B cell (primary cell): ENCODE results near the gene DNAJB8. TPM values are rescaled to one million over a fixed set of nuclear protein-coding genes. Genes with fewer than 3 reads are reported as not detected.

ENCODE experiments used
- ATAC-seq: fragments of 200-7000 bp; cut with Tn5 transposase; one replicate; pipeline ENCODE4 v1.10.0; 2021; ENCODE audit warnings: low read depth, mild to moderate bottlenecking, moderate number of reproducible peaks, moderate library complexity
- CTCF ChIA-PET: fragments of 350-600 bp; sonication (Branson Sonifier 250); formaldehyde crosslinking; loops from one replicate; lab custom pipeline; 2021; ENCODE audit warnings: antibody characterized with exemption, inconsistent platforms; lab: Charles Lee
- POLR2A ChIA-PET: fragments of 350-600 bp; sonication (Branson Sonifier 250); formaldehyde crosslinking; loops from one replicate; lab custom pipeline; 2021; ENCODE audit warnings: antibody characterized with exemption; lab: Charles Lee
- DNase-seq: peaks from one replicate; pipeline ENCODE4 v3.0.0; 2013
- H2AFZ ChIP-seq: 2 replicates; pipeline ENCODE4 v1.6.1; 2012; ENCODE audit warnings: mild to moderate bottlenecking, low read depth, low read length; ENCODE audit not compliant: insufficient read depth, poor library complexity, severe bottlenecking
- H3K27ac ChIP-seq, 2 donors: 1 replicate in 1 of 2; 2 replicates in 1 of 2; pipeline ENCODE4 v1.5.1; 2012 to 2013; ENCODE audit warnings: low read length in 2 of 2, mild to moderate bottlenecking in 2 of 2, moderate library complexity in 1 of 2
- H3K27me3 ChIP-seq, 4 experiments: fragments of 200-600 bp in 1 of 4; sonication (generic) in 1 of 4; replicated peaks in 1 of 4; 1 replicate in 2 of 4; 2 replicates in 2 of 4; pipeline versions ENCODE4 v1.6.1 to v1.7.0; 2013 to 2016; ENCODE audit warnings: low read length in 3 of 4, mild to moderate bottlenecking in 2 of 4, mixed read lengths in 1 of 4, moderate library complexity in 1 of 4; ENCODE audit not compliant: insufficient read depth in 4 of 4, control insufficient read depth in 3 of 4; ENCODE audit errors: control extremely low read depth in 1 of 4
- H3K36me3 ChIP-seq, 2 experiments: replicated peaks in 1 of 2; 1 replicate in 1 of 2; 2 replicates in 1 of 2; pipeline versions ENCODE4 v1.6.1 to v1.7.1; 2013; ENCODE audit warnings: low read length in 1 of 2; ENCODE audit not compliant: insufficient read depth in 2 of 2, control insufficient read depth in 1 of 2; ENCODE audit errors: control extremely low read depth in 1 of 2, extremely low read depth in 1 of 2
- H3K4me1 ChIP-seq, 2 donors: fragments of 200-600 bp in 1 of 2; sonication (generic) in 1 of 2; 1 replicate in 1 of 2; 2 replicates in 1 of 2; pipeline versions ENCODE4 v1.5.1 to v1.6.1; 2013 to 2017; ENCODE audit warnings: low read length in 2 of 2; ENCODE audit not compliant: control insufficient read depth in 2 of 2, insufficient read depth in 2 of 2
- H3K4me2 ChIP-seq: replicated peaks from 2 replicates; pipeline ENCODE3; 2012; ENCODE audit warnings: mild to moderate bottlenecking, low read depth, low read length; ENCODE audit not compliant: poor library complexity, severe bottlenecking
- H3K4me3 ChIP-seq, 5 experiments: fragments of 200-600 bp in 1 of 5; sonication (generic) in 1 of 5; 1 replicate in 3 of 5; 2 replicates in 2 of 5; pipeline versions ENCODE4 v1.5.1 to v1.7.0; 2011 to 2016; ENCODE audit warnings: low read length in 4 of 5, mild to moderate bottlenecking in 4 of 5, low read depth in 2 of 5, control low read depth in 1 of 5, moderate library complexity in 1 of 5; ENCODE audit not compliant: insufficient read depth in 1 of 5; ENCODE audit errors: control extremely low read depth in 1 of 5, extremely low read depth in 1 of 5
- H3K79me2 ChIP-seq: fragments of 200-600 bp; sonication (generic); one replicate; pipeline ENCODE4 v1.6.0; 2016; ENCODE audit warnings: low read length; ENCODE audit not compliant: control insufficient read depth, insufficient read depth
- H3K9ac ChIP-seq: fragments of 200-600 bp; sonication (generic); 2 replicates; pipeline ENCODE4 v1.6.1; 2017; ENCODE audit warnings: mild to moderate bottlenecking, low read length, moderate library complexity
- H3K9me3 ChIP-seq, 3 donors: one replicate each; pipeline versions ENCODE4 v1.6.1 to v1.7.1; 2013; ENCODE audit warnings: low read length in 2 of 3; ENCODE audit not compliant: control insufficient read depth in 2 of 3, insufficient read depth in 1 of 3; ENCODE audit errors: control extremely low read depth in 1 of 3
- H4K20me1 ChIP-seq: 2 replicates; pipeline ENCODE4 v1.6.0; 2012; ENCODE audit warnings: mild to moderate bottlenecking, low read length; ENCODE audit not compliant: insufficient read depth, control insufficient read depth, poor library complexity, severe bottlenecking
- H3K27ac Mint-ChIP-seq: one replicate; pipeline ENCODE4 v1.8.0; 2021; ENCODE audit warnings: mixed read lengths
- H3K27me3 Mint-ChIP-seq: one replicate; pipeline ENCODE4 v1.8.0; 2021; ENCODE audit warnings: mixed read lengths
- H3K4me1 Mint-ChIP-seq: one replicate; pipeline ENCODE4 v1.8.0; 2021; ENCODE audit warnings: mixed read lengths
- H3K4me3 Mint-ChIP-seq: one replicate; pipeline ENCODE4 v1.8.0; 2021; ENCODE audit warnings: mixed read lengths
- H3K9me3 Mint-ChIP-seq: one replicate; pipeline ENCODE4 v1.8.0; 2022; ENCODE audit warnings: mixed read lengths; ENCODE audit not compliant: insufficient read depth
- CTCF ChIP-seq: fragments of 200-600 bp; IDR thresholded peaks from one replicate; pipeline ENCODE4 v1.8.0; 2022; ENCODE audit warnings: antibody characterized with exemption, mild to moderate bottlenecking
- EZH2 ChIP-seq: IDR thresholded peaks from 2 replicates; pipeline ENCODE4 v1.6.1; 2012; ENCODE audit warnings: borderline replicate concordance, low read depth, mild to moderate bottlenecking, moderate library complexity, low read length; ENCODE audit not compliant: insufficient read depth, poor library complexity, severe bottlenecking
- WGBS: methylation state at CpG from one replicate; pipeline ENCODE4 v1.1.5; 2013; ENCODE audit warnings: missing lambda C conversion rate; ENCODE audit not compliant: insufficient coverage; 5-methylcytosine and 5-hydroxymethylcytosine counted together
- intact Hi-C: fragments of 100-400 bp; cut with micrococcal nuclease; formaldehyde crosslinking; loops from one replicate; pipeline ENCODE4 v1.10.0; 2022
- polyA plus RNA-seq: library from polyadenylated mRNA; depleted of rRNA; stranded (reverse); fragments of >200 nt; gene quantifications from 2 replicates; pipeline ENCODE4 v1.2.3, GENCODE V29; 2012
- total RNA-seq, 2 donors: library from RNA; stranded (reverse); fragments of 120-200 nt in 1 of 2; gene quantifications; 1 replicate in 1 of 2; 2 replicates in 1 of 2; pipeline versions ENCODE4 v1.2.3 to v1.2.4, GENCODE V29; 2013 to 2022

The DNAJB8 gene
- total and polyA plus RNA-seq, 2 donors (not counting 1 experiment from before 2014, with no cell fraction given): not detected

GRCh38 chr3:128455786-128456748 is 10.6 kb downstream of the DNAJB8 start:
- H3K27me3 ChIP-seq: peaks cover 0 to 8% (median 0%) of the 10 kb centered on the region in 4 experiments
- H3K36me3 ChIP-seq: no peaks in the 10 kb centered on the region
- intact Hi-C loops: no loop called here
- Mint-ChIP-seq H3K27ac (no peak overlapping the region), H3K9me3 (no peaks in the 10 kb centered on the region), H3K4me1 (no peaks in the 10 kb centered on the region), H3K27me3 (peaks cover 39% of the 10 kb centered on the region), H3K4me3 (no peak overlapping the region)
- ChIA-PET CTCF (no interaction called here), POLR2A (no interaction called here)
- no peak overlapping the region for H3K4me3 ChIP-seq
- H3K79me2 ChIP-seq: no peaks in the 10 kb centered on the region
- H3K4me1 ChIP-seq: no peaks in the 10 kb centered on the region
- TF ChIP-seq CTCF: no peak
- no peak for TF ChIP-seq EZH2
- H4K20me1 ChIP-seq: no peaks in the 10 kb centered on the region
- DNase-seq (no peak), ATAC-seq (no peak)
- no peak overlapping the region for H3K27ac ChIP-seq
- peaks cover 0 to 5% (median 0%) of the 10 kb centered on the region in 3 donors for H3K9me3 ChIP-seq
- no peak overlapping the region for H3K9ac ChIP-seq
- no peak overlapping the region for H2AFZ ChIP-seq
- H3K4me2 ChIP-seq: no peak overlapping the region
- WGBS: 86% methylated on average over 14 of the region's 16 CpGs

- H3K27me3 ChIP-seq: peaks cover 0 to 8% (median 0%) of the 10 kb centered on the region in 4 experiments
- ChIA-PET CTCF (no interaction called here), POLR2A (no interaction called here)
- no peak overlapping the region for H3K4me3 ChIP-seq
- peaks cover 0 to 5% (median 0%) of the 10 kb centered on the region in 3 donors for H3K9me3 ChIP-seq
- no peaks in the 10 kb centered on the region for H3K4me1 ChIP-seq
- no peak overlapping the region for H3K4me3 Mint-ChIP-seq
- ATAC-seq (no peak), DNase-seq (no peak)
- H3K79me2 ChIP-seq: no peaks in the 10 kb centered on the region
- no peak overlapping the region for H2AFZ ChIP-seq
- no peak overlapping the region for H3K27ac Mint-ChIP-seq
- H3K9me3 Mint-ChIP-seq: no peaks in the 10 kb centered on the region
- H4K20me1 ChIP-seq: no peaks in the 10 kb centered on the region
- H3K36me3 ChIP-seq: no peaks in the 10 kb centered on the region
- H3K27ac ChIP-seq: no peak overlapping the region
- no peak overlapping the region for H3K4me2 ChIP-seq
- WGBS: 63% methylated on average over 4 of the region's 5 CpGs
- intact Hi-C loops: no loop called here
- H3K27me3 Mint-ChIP-seq: peaks cover 46% of the 10 kb centered on the region
- H3K9ac ChIP-seq: no peak overlapping the region
- TF ChIP-seq EZH2 (no peak), CTCF (no peak)
- no peaks in the 10 kb centered on the region for H3K4me1 Mint-ChIP-seq
These were observed 11.6 kb downstream of the DNAJB8 start for GRCh38 chr3:128455116-128455515.
